SK-N-MC (cell line): Measurements from ENCODE around the gene LTBP2.

Experiments used
- EZH2 ChIP-seq: fragments of 200-600 bp; sonication (generic); IDR thresholded peaks from one replicate; pipeline ENCODE4 v1.6.1; 2017; ENCODE audit warnings: antibody characterized with exemption
- POLR2AphosphoS5 ChIP-seq: IDR thresholded peaks from 2 replicates; pipeline ENCODE4 v1.6.1; 2012; ENCODE audit warnings: mild to moderate bottlenecking, low read depth, low read length, borderline replicate concordance

DNA sequence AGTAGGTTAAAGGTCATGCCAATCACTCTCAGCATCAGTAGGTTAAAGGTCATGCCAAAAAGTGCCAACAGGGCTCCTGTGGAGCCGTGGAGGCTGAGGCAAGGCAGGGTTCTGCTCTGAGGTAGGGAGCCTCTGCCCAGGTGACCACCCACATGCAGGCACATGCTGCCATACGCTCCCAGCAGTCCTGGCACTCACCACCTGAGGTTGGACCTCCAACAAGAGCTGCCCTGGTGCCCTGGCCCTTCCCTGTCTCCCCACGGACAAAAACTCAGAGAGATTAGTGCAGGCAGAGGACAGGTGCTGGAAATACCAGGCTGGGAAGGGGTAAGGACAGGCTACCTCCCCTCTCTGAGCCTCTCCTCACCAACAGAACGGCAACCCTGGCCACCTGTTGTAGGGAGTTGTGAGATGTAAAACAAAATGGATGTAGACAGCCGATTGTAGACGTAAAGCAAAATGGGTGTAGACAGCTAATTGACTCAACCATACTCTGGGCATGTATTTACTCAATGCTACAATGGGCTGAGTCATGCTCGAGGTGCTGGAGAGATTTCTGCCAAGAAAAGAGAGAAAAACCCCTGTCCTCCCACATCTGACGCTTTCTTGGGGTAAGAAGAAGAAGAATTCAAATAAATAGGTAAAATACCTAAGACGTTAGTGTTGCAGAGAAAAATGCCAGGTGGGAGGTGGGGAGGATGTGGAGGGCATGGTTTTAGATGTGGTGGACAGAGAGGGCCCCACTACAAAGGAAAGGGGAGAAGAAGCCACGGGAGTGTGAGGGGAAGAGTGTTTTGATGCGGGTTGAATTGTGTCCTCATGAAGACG lies 32.4 kb downstream of the LTBP2 start:
- TF ChIP-seq EZH2 (no peak), POLR2AphosphoS5 (no peak)
